ENCODE results near the gene C1orf146.

DNA sequence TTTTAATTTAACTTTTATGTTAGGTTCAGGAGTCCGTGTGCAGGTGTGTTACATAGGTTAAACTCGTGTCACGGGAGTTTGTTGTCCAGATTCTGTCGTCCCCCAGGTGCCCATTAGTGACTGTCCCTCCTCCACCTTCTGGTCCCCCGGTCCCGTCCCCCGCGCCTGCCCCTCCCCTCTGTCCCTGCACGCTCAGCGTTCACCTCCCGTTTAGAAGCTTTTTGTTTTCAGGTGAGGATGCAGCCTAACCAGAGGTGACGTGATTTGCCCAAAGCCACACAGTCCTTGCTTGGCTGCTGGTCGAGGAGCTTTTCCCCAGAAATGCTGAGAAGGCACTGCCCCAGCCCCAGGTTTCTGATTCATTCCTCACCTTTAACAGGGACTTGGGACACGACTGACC, 844 bp downstream of the C1orf146 start:
- TF ChIP-seq, protein P1, sequence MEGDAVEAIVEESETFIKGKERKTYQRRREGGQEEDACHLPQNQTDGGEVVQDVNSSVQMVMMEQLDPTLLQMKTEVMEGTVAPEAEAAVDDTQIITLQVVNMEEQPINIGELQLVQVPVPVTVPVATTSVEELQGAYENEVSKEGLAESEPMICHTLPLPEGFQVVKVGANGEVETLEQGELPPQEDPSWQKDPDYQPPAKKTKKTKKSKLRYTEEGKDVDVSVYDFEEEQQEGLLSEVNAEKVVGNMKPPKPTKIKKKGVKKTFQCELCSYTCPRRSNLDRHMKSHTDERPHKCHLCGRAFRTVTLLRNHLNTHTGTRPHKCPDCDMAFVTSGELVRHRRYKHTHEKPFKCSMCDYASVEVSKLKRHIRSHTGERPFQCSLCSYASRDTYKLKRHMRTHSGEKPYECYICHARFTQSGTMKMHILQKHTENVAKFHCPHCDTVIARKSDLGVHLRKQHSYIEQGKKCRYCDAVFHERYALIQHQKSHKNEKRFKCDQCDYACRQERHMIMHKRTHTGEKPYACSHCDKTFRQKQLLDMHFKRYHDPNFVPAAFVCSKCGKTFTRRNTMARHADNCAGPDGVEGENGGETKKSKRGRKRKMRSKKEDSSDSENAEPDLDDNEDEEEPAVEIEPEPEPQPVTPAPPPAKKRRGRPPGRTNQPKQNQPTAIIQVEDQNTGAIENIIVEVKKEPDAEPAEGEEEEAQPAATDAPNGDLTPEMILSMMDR (conservative IDR thresholded peaks at IDR 0.05; ENCODE audit: low read depth, low read length), result no peak
- no peak for TF ChIP-seq EZH2phosphoT487 (IDR thresholded peaks at IDR 0.05; ENCODE audit: borderline replicate concordance, low read length)
